Testis (tissue), 2 donors: ENCODE data around the gene ARL6IP1.

ENCODE experiments used
- POLR2A ChIP-seq: fragments of 450-650 bp; IDR thresholded peaks from one replicate; pipeline ENCODE4 v1.6.1; 2017; ENCODE audit warnings: antibody characterized with exemption, mild to moderate bottlenecking, moderate library complexity
- TF ChIP-seq, protein P1 (sequence below), 3 experiments: fragments of 450-650 bp in 2 of 3; fragments of 200-600 bp in 1 of 3; sonication (generic) in 1 of 3; IDR thresholded peaks; one replicate each; pipeline ENCODE4 v1.5.1; 2016 to 2019; ENCODE audit warnings: antibody characterized with exemption in 3 of 3, mild to moderate bottlenecking in 2 of 3, moderate library complexity in 1 of 3

DNA sequence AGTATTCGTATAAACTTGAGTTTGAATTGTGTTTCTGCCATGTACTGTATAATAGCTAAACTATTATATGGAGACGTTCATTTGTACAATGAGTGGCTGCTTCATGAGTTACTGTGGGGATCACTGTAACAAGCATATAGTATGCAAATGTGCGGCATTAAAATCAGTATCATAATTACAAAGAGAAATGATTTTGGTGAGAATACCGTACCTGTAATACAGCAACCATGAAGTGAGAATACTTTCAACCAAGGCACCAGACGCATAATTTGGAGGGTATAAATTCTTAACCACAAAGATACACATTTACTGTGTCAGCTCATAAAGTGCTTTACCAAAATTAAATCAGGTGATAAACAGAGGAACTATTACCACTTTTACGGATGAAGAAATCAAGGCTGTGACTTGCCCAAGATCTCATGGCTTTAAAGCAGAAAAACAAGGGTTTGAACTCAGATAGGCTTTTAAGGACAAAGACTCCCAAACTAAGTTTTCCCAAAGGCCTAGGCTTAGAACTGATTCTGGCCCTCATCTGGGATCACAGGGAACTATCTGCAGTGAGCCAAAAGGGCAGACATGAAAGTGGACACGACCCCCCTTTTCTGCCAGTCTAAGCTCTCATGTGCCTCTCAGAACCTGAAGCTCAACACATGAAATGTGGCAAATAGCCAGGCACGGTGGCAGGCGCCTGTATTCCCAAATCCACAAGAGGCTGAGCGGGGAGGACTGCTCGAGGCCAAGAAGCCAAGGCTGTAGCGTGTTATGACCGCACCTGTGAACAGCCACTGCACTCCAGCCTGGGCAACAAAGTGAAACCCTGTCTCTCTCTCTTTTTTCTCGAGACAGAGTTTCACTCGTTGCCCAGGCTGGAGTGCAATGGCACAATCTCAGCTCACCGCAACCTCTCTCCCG, 17.7 kb downstream of the ARL6IP1 start:
- TF ChIP-seq, protein P1, sequence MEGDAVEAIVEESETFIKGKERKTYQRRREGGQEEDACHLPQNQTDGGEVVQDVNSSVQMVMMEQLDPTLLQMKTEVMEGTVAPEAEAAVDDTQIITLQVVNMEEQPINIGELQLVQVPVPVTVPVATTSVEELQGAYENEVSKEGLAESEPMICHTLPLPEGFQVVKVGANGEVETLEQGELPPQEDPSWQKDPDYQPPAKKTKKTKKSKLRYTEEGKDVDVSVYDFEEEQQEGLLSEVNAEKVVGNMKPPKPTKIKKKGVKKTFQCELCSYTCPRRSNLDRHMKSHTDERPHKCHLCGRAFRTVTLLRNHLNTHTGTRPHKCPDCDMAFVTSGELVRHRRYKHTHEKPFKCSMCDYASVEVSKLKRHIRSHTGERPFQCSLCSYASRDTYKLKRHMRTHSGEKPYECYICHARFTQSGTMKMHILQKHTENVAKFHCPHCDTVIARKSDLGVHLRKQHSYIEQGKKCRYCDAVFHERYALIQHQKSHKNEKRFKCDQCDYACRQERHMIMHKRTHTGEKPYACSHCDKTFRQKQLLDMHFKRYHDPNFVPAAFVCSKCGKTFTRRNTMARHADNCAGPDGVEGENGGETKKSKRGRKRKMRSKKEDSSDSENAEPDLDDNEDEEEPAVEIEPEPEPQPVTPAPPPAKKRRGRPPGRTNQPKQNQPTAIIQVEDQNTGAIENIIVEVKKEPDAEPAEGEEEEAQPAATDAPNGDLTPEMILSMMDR (IDR thresholded peaks at IDR 0.05), result no peak
- TF ChIP-seq POLR2A, result no peak
